HG03159 (cell line): ENCODE measurements around the gene ERGIC1.

Experiments used
- ATAC-seq: cut with Tn5 transposase; IDR thresholded peaks from one replicate; pipeline ENCODE4 v1.9.1; 2021; ENCODE audit warnings: mild to moderate bottlenecking, moderate library complexity; ENCODE audit not compliant: unreplicated experiment

ERGIC1 gene

DNA sequence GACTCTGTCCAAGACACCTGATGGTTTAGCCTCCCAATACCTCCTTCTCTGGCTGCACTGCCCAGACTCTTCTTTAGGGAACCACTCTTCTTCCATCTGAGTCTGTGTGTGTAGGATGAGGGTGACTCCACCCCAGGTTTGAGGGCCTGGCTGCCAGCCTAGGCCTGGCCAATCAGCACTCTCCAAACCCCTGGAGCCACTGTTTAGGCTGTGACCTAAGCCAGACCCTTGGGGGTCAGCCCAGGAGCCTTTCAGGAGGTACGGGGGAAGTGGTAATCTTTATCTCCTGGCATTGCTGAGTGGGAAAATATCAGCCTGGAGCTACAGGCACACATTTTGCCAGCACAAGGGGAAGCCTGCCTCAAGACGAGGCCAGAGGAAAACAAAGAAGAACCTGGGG is 6.2 kb upstream of the ERGIC1 start:
- no peak for ATAC-seq

DNA sequence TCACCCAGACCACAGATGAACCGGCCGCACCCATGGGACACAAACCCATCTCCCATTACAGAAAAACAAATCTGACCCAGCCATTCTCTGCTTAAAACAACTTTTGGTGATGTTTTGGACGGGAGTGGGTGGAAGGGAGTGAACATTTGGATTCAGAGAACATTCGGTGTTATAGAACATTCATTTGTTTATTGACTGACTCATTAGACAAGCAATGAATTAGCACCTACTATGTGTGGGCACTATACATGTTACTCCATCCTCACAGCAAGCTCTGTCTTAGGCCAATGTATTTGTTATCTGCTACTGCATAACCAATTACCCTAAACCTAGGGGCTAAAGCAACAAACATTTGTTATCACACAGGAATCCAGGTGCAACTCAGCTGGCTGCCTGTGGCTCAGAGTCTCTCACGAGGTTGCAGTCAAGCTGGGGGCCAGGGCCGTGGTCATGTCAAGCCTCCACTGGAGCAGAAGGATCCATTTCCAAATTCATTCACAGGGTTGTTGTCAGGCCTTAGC is 5.1 kb upstream of the ERGIC1 start:
- ATAC-seq = no peak

DNA sequence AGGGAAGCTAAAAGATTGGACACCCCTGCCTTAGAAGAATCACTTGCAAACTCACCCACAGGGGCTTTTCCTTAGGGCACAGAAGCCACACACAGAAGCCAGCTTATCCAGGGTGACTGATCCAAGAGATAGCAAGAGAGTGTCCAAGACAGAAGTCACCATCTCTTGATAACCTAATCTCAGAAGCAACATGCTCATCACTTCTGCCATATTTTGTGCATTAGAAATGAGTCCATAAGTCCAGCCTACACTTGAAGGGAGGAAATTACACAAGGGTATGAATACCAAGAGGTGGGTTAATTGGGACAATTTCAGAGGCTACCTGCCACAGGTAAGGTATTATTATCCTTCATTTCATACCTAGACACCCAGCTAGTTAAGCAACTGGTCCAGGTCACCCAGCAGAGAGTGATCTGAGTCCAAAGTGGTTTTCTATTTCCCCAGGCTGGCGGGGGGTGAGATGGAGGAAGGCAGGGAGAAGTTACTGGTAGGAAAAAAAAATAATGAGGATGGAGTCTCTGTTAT is 3.7 kb upstream of the ERGIC1 start:
- ATAC-seq = no peak

DNA sequence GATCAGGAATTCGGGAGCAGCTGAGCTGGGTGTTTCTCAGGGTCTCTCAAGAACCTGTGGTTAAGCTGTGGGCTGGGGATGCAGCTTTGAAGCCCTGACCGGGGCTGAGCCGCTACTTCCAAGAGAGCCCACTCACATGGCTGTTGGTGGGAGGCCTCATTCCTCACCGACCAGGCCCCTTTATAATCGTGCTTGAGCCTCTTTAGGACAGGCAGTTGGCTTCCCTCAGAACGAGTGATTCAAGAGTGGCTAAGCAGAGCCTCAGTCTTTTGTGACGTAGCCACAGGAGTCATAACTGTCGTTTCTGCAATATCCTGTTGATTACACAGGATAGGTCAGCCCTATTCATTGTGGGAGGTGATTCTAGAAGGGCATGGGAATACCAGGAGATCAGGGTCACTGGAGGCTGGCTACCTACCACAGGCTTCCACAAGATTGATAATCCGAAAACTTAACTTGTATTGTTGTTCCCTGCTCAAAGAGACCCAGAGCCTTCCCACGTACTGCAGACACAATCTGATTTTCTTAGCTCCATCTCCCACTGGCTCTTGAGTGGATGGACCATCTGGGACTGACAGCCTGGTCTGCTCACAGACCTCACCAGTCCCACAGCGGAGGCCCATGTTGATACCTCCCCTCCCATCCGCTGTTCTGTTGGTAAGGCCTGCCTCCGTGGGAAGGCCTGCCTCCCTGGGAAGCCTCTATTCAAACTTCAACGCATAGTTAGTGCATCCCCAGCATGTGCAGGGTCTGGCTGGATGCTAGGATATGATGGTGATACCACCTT is 3.0 kb upstream of the ERGIC1 start:
- ATAC-seq = no peak

DNA sequence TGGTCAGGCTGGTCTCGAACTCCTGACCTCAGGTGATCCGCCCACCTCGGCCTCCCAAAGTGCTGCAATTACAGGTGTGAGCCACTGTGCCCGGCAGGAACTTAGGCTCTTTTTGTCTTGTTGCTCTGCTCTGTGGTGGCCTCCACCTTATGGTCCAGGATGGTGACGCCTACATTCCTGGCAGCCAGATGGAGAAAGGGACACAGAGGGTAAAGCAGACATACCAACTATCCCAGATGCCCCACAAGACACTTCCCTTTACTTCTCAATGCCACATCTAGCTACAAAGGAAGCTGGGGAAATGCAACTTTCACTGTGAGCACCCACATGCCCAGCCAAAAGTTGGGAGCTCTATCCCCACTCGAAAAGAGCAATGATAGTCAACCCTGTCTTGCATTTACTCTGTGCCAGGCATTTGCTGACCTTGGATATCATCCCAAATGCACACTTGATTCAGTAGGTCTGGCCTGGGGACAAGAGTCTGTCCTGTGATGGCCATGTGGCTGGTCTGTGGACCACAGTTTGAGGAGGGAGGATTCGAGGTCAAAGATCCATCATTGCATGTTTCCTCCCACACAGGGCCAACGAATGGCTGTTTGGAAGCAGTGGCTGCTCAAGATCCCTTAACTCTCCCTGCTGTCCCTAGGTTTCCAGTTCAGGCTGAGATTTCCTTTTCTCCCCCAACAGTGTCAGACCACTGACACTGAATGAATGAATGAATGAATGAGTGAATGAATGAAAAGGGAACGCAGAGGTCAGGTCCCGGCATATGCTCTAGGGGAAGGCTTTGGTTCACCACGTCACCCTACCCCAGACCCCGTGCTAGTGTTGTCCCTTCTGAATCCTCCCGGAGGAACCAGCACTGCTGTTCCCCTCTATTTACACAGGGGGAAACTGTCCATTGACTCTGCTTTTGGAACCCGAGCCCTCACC is 1.4 kb upstream of the ERGIC1 start:
- ATAC-seq = no peak

DNA sequence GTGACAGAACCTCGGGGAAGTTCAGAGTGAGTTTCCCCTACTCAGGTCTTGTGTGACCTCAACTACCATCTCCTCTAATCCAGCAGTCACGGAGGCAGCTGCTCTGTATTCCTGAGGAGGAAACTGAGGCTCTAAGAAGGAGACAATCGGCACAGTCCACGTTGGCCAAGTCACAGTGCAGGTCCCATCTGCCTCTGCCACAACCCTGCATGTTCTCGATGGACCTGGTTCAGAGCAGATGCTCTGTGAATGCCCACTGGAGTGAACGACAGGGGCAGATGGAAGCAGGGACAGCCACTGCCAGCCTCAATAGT is 722 bp upstream of the ERGIC1 start:
- no peak for ATAC-seq

DNA sequence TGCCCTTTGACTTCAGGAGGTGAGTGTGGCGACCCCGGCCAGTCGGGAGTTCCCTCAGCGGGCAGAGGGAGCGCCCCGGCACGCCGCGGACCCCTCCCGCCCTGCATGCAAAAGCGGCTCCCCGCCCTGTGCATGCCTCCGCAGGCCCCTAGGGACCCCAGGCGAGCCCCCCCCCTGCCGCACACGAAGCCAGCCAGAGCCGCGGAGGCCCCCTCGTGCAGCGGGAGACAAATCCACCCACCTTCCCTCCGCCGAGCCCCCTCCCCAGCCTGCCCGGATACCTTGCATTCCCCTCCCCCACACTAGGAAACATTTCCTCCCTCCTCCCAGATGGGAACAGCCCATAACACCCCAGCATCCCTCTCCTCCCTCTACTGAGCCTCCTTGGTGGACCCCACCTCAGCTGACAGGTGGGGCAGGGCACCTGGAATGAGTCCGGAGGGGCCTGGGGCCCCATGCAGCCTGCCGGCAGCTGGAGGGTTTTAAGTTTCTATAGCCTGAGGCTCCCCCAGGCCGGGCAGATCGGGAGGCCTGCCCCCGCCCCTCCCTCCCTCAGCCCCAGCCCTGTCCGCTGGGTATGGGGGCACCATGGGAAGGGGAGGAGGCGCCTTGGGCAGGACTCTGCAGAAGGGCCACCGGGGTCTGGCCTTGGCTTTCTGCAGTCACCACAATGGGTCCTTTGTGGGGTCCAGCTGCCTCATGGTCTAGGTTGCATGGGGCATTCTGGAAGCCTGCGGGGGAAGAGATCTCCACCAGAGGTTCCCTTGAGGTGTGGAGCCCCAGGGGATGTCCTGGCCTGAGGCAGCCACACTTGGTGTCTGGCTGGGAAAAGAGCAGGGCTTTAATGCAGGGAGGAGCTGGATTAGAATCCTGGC is 601 bp downstream of the ERGIC1 start:
- ATAC-seq = peak; percentile 16

DNA sequence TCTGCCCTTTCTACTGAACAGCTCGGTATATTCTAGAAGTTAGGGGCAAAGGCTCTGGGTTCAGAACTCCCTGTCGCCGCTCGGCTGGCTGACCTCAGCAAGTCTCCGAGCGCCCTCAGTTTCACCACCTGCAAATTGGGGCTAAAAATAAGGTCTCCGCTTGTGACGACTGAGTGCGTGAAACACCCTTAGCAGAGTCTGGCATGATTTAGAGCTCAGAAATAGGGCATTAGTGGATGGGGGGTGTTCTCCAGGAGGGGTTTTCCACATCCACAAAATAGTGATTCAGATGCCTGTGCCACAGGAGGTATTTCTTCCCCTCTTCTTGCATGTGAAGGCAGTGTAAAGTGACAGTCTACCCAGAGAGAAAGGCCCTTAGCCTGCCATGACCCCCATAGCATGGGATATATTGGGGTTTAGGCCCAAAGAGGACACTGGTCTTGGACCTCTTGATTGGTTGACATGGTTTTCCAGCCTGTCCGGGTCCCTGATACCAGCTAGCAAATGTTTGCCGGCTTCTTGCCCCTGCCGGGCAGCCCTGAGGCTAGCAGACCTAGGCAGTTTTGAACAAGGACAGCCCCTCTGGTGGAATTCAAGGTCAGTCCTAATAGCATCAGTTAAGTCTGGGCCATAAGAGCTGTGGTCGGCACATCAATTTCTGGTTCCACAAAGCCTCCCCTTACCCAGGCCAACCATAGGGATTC is 1.4 kb downstream of the ERGIC1 start:
- ATAC-seq = no peak

DNA sequence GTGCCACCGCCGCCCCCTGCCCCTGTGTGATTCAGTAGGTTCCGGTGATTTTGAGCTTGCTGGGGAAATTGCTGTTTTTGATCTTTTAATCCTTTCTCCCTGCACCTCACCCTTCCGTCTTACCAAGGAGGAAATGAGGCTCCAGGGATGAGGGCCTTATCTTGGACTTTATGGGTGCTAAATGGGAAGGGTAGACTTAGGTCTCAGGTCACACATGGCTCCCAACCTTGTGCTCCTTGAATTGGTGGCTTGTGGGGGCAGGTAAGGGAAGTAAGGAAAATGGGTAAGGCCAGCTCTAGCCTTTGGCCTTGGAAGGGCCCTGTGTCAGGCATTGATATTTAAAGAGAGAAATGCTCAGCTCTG is 1.9 kb downstream of the ERGIC1 start:
- ATAC-seq = no peak

DNA sequence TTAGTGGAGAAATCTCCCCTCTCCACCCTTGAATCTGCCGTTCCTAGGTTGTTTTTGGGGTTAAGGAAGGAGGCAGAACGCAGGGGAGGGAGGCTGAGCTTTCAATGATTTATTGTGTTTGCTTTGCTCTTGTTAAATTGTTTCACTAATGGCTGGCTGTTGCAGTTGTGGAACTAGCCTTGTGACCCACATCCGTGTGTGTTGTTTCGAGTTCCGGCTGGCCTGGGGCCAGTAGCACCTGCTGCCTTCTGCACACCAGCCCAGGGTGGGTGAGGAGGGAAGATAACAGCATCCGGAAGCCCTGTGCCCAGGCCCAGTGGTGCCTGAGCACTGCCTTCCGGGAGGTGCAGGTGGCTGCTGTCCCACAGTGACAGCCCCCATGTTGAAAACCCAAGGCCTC is 3.6 kb downstream of the ERGIC1 start:
- peak; percentile 74 for ATAC-seq

DNA sequence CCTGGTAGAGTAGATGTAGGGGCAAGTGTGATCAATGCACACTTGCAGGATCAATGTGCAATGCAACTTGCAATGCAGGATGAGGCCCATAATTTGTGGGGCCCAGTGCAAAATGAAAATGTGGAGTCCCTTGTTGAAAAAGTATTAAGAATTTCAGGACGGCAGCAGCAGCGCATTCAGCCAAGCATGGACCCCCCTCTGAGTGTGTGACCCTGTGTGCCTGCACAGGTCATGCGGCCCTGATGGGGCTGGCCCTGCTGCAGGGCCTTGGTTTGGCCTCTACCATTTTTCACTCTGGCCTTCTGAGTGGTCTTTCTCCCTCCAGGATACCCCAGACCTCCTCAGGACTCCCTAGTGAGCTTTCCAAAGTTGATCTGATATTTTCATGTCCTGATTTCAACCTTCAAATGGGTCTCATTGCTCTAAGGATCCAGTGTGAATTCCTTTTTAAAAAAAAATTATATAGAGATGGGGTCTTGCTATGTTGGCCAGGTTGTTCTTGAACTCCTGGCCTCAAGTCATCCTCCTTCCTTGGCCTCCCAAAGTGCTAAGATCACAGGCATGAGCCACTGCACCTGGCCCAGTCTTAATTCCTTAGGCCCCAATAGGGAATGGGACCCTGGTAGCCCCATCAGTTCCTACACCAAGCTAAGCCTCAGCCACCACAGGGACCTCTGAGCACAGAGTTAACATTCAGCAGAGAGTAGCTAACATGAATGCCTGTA is 4.3 kb downstream of the ERGIC1 start:
- no peak for ATAC-seq

DNA sequence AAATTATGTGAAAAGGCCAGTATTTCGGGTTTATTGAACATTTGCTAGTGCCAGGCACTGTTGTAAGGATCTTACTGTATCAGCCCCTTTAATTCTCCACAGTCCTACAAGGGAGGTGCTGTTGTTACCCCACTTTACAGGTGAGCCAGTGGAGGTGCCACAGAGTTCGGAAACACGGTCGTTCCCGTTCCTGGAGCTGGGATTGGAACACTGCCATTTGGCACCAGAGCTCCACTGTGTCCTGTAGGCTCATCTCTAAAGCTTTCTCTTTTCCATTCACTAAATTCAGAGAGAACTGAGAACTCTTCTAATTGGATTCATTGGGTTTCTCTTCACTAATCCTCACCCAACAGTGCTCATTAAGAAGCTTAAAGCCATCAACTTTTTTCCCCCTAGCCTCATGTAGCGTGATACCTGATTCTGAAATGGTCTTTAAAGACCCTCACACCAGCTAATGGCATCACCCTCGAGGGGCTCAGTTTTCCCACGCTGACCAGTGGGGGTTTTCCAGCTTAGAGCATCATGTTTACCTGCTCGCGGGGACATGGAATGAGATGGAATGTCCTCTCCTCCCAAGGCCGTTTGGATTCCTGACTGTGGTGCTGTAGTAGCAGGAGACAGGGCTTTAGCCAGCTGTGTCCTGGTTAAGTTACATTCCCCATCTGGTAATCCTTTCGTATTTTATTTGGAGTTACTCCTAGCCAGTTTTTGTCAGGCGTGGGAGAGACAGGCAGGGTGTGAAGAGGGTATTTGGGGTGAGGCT is 5.8 kb downstream of the ERGIC1 start:
- ATAC-seq = no peak

DNA sequence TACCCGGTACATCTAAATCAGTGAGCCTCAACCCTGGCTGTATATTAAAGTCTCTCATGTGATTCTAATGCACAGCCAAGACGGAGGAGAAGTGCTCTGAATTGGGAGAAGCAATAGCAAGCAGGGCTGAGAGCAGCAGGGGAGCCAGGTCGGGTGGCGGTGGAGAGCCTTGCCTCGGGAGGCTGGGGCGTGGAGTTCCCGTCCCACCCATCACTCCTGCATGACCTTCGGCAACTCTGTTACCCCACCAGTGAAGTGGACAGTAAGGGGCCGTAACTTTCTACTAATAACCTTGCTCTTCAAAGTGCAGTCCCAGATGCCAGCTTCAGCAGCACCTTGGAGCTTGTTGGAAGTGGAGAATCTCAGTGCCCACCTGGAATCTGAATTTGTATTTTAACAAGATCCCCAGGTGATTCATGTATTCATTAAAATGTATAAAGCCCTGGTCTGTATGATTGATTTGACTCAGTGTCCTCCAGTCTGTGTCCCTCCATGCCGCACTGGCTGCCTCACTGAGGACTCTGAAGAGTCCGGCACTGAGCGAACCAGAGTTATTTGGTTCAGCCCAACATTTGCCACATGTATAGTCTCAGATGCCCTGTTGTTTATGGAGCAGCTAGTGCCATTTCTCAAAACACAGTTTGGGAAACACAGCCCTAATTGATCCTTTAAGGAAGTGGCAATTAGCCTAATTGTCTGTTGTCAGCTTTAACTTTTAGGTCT is 6.5 kb downstream of the ERGIC1 start:
- no peak for ATAC-seq

DNA sequence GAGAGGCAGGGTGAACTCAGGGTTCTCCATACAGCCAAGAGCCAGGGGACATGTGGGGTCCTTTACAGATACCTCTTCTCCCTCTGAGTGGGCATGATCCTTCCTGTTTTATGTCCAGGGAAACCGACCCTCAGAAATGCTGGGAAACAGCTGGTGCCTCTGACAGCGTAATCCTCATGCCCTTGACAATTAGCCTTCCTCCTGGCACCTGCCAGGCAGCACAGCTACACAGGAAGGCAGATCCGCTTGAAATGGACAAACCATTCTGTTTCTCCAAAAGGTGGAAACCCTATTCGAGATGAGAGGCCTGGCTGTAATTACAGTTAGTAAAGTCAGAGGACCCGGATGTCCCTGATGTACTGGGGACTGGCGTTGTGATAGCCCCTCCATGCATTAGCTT is 7.2 kb downstream of the ERGIC1 start:
- ATAC-seq = no peak

DNA sequence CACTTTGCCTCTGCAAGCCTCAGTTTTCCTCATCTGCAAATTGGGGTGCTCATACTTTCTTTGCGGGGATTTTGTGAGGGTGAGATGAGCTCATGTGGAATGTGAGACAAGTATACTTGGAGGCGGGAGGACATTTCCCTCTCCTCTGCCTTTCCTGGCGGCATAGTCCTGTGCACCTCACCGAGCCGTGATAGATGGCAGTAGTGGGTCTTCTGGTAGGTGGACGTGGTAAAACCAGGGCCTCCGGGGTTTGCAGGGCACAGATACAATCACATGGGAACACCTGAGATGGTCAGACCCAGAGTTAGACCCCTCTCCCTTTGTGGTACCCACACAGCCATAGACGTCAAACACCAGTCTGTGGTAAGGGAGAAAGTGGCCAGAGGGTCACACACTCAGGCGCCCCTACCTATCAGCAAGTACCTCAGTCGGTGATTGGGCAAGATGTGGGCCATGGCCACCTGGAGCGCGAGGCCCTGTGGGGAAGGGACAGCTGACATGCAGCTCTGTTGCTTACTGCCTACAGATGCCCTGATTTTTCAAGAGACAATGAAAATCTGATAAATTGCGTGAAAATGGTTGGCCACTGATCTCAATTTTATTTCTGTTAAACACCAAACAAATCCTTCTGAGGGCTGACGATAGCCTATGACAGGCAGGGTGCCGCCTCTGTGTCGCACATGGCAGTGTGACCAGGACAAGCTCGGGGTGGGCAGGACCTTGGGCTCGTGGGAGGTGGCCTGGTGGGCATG is 9.9 kb downstream of the ERGIC1 start:
- no peak for ATAC-seq

DNA sequence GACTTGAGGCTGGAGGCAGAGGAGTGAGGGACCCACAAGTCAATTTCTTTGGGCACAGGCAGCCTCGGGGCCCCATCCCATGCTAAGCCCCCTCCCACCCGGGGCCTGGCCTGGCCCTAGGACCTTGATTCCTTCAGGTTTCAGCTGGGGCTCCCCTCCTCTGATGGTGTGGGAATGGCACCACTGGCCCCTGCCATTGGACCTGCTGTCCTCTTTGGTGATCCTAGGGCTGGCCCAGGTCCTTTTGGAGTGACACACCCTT is 10.5 kb downstream of the ERGIC1 start:
- no peak for ATAC-seq

DNA sequence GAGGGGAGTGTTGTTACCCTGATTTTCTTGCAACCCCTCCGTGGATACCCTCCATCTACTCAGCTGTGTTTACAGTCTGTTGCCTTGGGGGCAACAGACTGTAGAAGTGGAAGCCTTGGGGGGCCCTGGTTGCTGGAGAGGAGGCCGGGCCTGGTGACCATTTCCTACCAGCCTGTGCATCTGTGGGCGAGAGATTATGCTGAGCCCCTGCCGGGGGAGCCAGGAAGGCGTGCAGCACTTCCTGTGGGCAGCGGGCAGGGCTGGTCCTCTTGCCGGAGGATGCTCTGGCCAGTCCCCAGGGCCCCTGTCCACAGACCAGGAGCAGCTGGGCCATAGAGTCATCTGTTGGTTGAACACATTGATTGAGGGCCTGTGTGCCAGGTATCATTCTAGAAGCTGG is 11.1 kb downstream of the ERGIC1 start:
- no peak for ATAC-seq

DNA sequence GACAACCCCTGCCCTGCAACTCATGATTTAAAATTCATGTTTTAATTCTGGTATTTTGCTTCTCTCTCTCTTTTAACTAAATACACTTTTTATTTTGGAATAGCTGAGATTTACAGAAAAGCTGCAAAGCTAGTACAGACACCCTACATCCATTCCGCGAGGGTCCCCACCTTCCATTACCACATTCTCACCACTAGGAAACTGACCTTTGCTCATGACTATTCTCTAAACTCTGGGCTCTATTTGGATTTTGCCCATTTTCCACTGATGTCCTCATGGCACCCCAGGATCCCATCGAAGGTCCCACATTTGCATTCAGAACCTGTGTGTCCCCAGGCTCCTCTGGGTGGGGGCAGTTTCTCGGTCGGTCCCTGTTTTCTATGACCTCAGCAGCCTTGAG is 11.5 kb downstream of the ERGIC1 start:
- no peak for ATAC-seq
